ENCODE measurements around the gene SMIM38.
A peak's percentile ranks its signal among the peaks of the same experiment; 100 is the strongest.
"Not testable (repeated sequence)": the region's sequence is repeated elsewhere in the genome, so short reads cannot be mapped to it uniquely, and the experiment has no call there.

SMIM38 gene

GRCh38 chr11:69122630-69123431 is 32.9 kb upstream of the SMIM38 start:
- DNase-seq: no peak

- DNase-seq: no peak
These were observed 31.9 kb upstream of the SMIM38 start for GRCh38 chr11:69123593-69124545.

- no peak for DNase-seq
These were observed 29.9 kb upstream of the SMIM38 start for GRCh38 chr11:69125861-69126260.

- DNase-seq: no peak
These were observed 29.4 kb upstream of the SMIM38 start for GRCh38 chr11:69126286-69126685.

GRCh38 chr11:69127081-69127850 is 28.5 kb upstream of the SMIM38 start:
- no peak for DNase-seq

GRCh38 chr11:69127884-69128283 is 27.9 kb upstream of the SMIM38 start:
- no peak for DNase-seq

- DNase-seq: no peak
These were observed 26.7 kb upstream of the SMIM38 start for GRCh38 chr11:69129053-69129452.

- no peak for DNase-seq
These were observed 26.1 kb upstream of the SMIM38 start for GRCh38 chr11:69129647-69130046.

GRCh38 chr11:69130654-69131053 is 25.1 kb upstream of the SMIM38 start:
- DNase-seq: no peak

- no peak for DNase-seq
These were observed 24.6 kb upstream of the SMIM38 start for GRCh38 chr11:69131121-69131566.

- peak in 1 of 2 donors; percentile 33 for DNase-seq
These were observed 24.0 kb upstream of the SMIM38 start for GRCh38 chr11:69131644-69132300.

GRCh38 chr11:69132301-69132670 is 23.4 kb upstream of the SMIM38 start:
- DNase-seq: no peak

- DNase-seq: no peak
These were observed 22.5 kb upstream of the SMIM38 start for GRCh38 chr11:69133251-69133650.

GRCh38 chr11:69134182-69134581 is 21.6 kb upstream of the SMIM38 start:
- not testable (repeated sequence) for DNase-seq

GRCh38 chr11:69134957-69135356 is 20.8 kb upstream of the SMIM38 start:
- no peak for DNase-seq

GRCh38 chr11:69135420-69136363 is 20.0 kb upstream of the SMIM38 start:
- DNase-seq: no peak

- DNase-seq: no peak
These were observed 19.3 kb upstream of the SMIM38 start for GRCh38 chr11:69136471-69136870.

- DNase-seq: no peak
These were observed 18.4 kb upstream of the SMIM38 start for GRCh38 chr11:69137151-69137844.

GRCh38 chr11:69138265-69138664 is 17.5 kb upstream of the SMIM38 start:
- DNase-seq: no peak

GRCh38 chr11:69140161-69140560 is 15.6 kb upstream of the SMIM38 start:
- DNase-seq: not testable (repeated sequence)

GRCh38 chr11:69140635-69141034 is 15.1 kb upstream of the SMIM38 start:
- no peak for DNase-seq

Data from hippocampal formation (tissue), 2 donors.